Stomach (tissue), 9 donors: ENCODE data around the gene MAPT. TPM values are rescaled to one million over a fixed set of nuclear protein-coding genes. Genes with fewer than 3 reads are reported as not detected.
A peak's percentile ranks its signal among the peaks of the same experiment; 100 is the strongest.

Source experiments
- DNase-seq, 2 donors: peaks; one replicate each; pipeline versions ENCODE4 v3.0.0 to v3.0.0-alpha.2; 2013 to 2019
- H3K27ac ChIP-seq, 5 donors: fragments of 200-600 bp in 4 of 5; sonication (generic) in 4 of 5; one replicate each; pipeline ENCODE4 v1.5.1; 2013 to 2019; ENCODE audit warnings: mild to moderate bottlenecking in 1 of 5, moderate library complexity in 1 of 5
- H3K27me3 ChIP-seq, 3 donors: fragments of 200-600 bp; sonication (generic); one replicate each; pipeline ENCODE4 v1.5.1; 2017 to 2019; ENCODE audit warnings: mixed run types in 1 of 3
- H3K36me3 ChIP-seq, 4 donors: fragments of 200-600 bp; sonication (generic); 1 replicate in 3 of 4; 2 replicates in 1 of 4; pipeline ENCODE4 v1.5.1; 2016 to 2019
- H3K4me1 ChIP-seq, 4 donors: fragments of 200-600 bp; sonication (generic); one replicate each; pipeline ENCODE4 v1.5.1; 2016 to 2019
- H3K4me3 ChIP-seq, 4 donors: fragments of 200-600 bp; sonication (generic) in 3 of 4; one replicate each; pipeline ENCODE4 v1.5.1; 2016 to 2019; ENCODE audit warnings: mild to moderate bottlenecking in 1 of 4
- H3K9me3 ChIP-seq, 4 donors: fragments of 200-600 bp; sonication (generic); one replicate each; pipeline ENCODE4 v1.5.1; 2016 to 2019
- CTCF ChIP-seq, 7 experiments: fragments of 450-650 bp in 4 of 7; fragments of 200-600 bp in 3 of 7; sonication (generic) in 3 of 7; IDR thresholded peaks; one replicate each; pipeline ENCODE4 v1.5.1; 2016 to 2019; ENCODE audit warnings: antibody characterized with exemption in 7 of 7, control low read depth in 2 of 7, mild to moderate bottlenecking in 1 of 7
- EP300 ChIP-seq: sonication (generic); formaldehyde crosslinking; IDR thresholded peaks from one replicate; pipeline ENCODE4 v1.6.1; 2017; ENCODE audit warnings: antibody characterized with exemption
- POLR2A ChIP-seq, 4 donors: fragments of 450-650 bp; IDR thresholded peaks; one replicate each; pipeline ENCODE4 v1.6.1; 2016; ENCODE audit warnings: antibody characterized with exemption in 4 of 4, control low read depth in 2 of 4, mild to moderate bottlenecking in 1 of 4, moderate library complexity in 1 of 4
- POLR2AphosphoS5 ChIP-seq, 3 donors: sonication (generic); formaldehyde crosslinking; IDR thresholded peaks; one replicate each; pipeline ENCODE4 v1.6.1; 2016; ENCODE audit warnings: antibody characterized with exemption in 3 of 3
- WGBS, 5 donors: extraction: QIAGEN DNeasy Blood & Tissue Kit in 3 of 5; methylation state at CpG; one replicate each; pipeline versions ENCODE4 v1.1.5 to v1.1.7; 2013 to 2018; 5-methylcytosine and 5-hydroxymethylcytosine counted together
- intact Hi-C: fragments of 100-400 bp; cut with DNase I; formaldehyde crosslinking; loops from one replicate; pipeline ENCODE4 v1.15.1; 2023; ENCODE audit warnings: low total_unique reads
- polyA plus RNA-seq, 3 donors: library from polyadenylated mRNA; stranded (reverse); fragments of 200-250 nt; gene quantifications; one replicate each; pipeline ENCODE4 v1.2.3, GENCODE V29; 2013
- total RNA-seq, 5 donors: library from RNA; depleted of rRNA; stranded (reverse); fragments of >200 nt; gene quantifications; one replicate each; pipeline versions ENCODE4 v1.1.0 to v1.2.3, GENCODE V29; 2014 to 2016
- donor health status: healthy with polysubstance abuse.
- donor health status: Bipolar disorder and iron deficiency.
- donor health status: healthy.

MAPT gene
- total and polyA plus RNA-seq, 8 donors: 0.44 to 4.1 (median 1.7) TPM; not detected in 1

- DNase-seq: peak in 1 of 2 donors; percentile 26
- no peaks in the 10 kb centered on the region for H3K36me3 ChIP-seq
- no peak overlapping the region for H3K27ac ChIP-seq
- intact Hi-C loops: no loop called here
- TF ChIP-seq EP300 (no peak), POLR2AphosphoS5 (IDR thresholded peaks at IDR 0.05) (no peak), POLR2A (IDR thresholded peaks at IDR 0.05) (no peak), CTCF (IDR thresholded peaks at IDR 0.05) (no peak)
- H3K27me3 ChIP-seq: peaks cover 0 to 31% (median 6%) of the 10 kb centered on the region in 3 donors
- no peak overlapping the region for H3K4me3 ChIP-seq
- H3K9me3 ChIP-seq: no peaks in the 10 kb centered on the region
- no peaks in the 10 kb centered on the region for H3K4me1 ChIP-seq
- WGBS, 5 donors: 65 to 69% (median 66%) methylated on average over 14 of the region's 14 CpGs
Measured at GRCh38 chr17:45869676-45870341, 24.5 kb upstream of the MAPT start.

- H3K36me3 ChIP-seq: no peaks in the 10 kb centered on the region
- TF ChIP-seq POLR2AphosphoS5 (IDR thresholded peaks at IDR 0.05) (no peak), EP300 (no peak), POLR2A (IDR thresholded peaks at IDR 0.05) (no peak), CTCF (IDR thresholded peaks at IDR 0.05) (no peak)
- 26 to 42% (median 32%) methylated on average over 4 of the region's 4 CpGs for WGBS, 5 donors
- peaks cover 0 to 30% (median 0%) of the 10 kb centered on the region in 3 donors for H3K27me3 ChIP-seq
- H3K4me3 ChIP-seq: no peak overlapping the region
- no peak overlapping the region for H3K27ac ChIP-seq
- intact Hi-C loops: no loop called here
- DNase-seq: no peak
- H3K9me3 ChIP-seq: no peaks in the 10 kb centered on the region
- H3K4me1 ChIP-seq: no peaks in the 10 kb centered on the region
Measured at GRCh38 chr17:45870342-45870974, 23.9 kb upstream of the MAPT start.

- Histone ChIP-seq H3K36me3 (no peaks in the 10 kb centered on the region), H3K4me1 (no peaks in the 10 kb centered on the region), H3K27ac (no peak overlapping the region), H3K27me3 (peaks cover 0 to 27% (median 0%) of the 10 kb centered on the region in 3 donors), H3K9me3 (no peaks in the 10 kb centered on the region), H3K4me3 (no peak overlapping the region)
- DNase-seq: no peak
- TF ChIP-seq POLR2AphosphoS5 (IDR thresholded peaks at IDR 0.05): no peak
- TF ChIP-seq POLR2A (IDR thresholded peaks at IDR 0.05): no peak
- TF ChIP-seq CTCF (IDR thresholded peaks at IDR 0.05): no peak
- no peak for TF ChIP-seq EP300
- intact Hi-C loops: no loop called here
- WGBS, 5 donors: 71 to 76% (median 74%) methylated on average over 5 of the region's 5 CpGs
Measured at GRCh38 chr17:45871718-45872117, 22.6 kb upstream of the MAPT start.

- 26 to 55% (median 39%) methylated on average over 6 of the region's 6 CpGs for WGBS, 5 donors
- no peaks in the 10 kb centered on the region for H3K4me1 ChIP-seq
- no peaks in the 10 kb centered on the region for H3K36me3 ChIP-seq
- no peak overlapping the region for H3K4me3 ChIP-seq
- H3K27ac ChIP-seq: no peak overlapping the region
- peaks cover 0 to 32% (median 6%) of the 10 kb centered on the region in 3 donors for H3K27me3 ChIP-seq
- DNase-seq: peak in 1 of 2 donors; percentile 23
- intact Hi-C loops: no loop called here
- H3K9me3 ChIP-seq: peaks cover 0 to 6% (median 2%) of the 10 kb centered on the region in 4 donors
- TF ChIP-seq POLR2AphosphoS5 (IDR thresholded peaks at IDR 0.05): no peak
- no peak for TF ChIP-seq POLR2A (IDR thresholded peaks at IDR 0.05)
- TF ChIP-seq CTCF (IDR thresholded peaks at IDR 0.05): no peak
- no peak for TF ChIP-seq EP300
Measured at GRCh38 chr17:45873728-45874127, 20.6 kb upstream of the MAPT start.
